ENCODE measurements around the gene C1R. TPM values are rescaled to one million over a fixed set of nuclear protein-coding genes. Genes with fewer than 3 reads are reported as not detected.

The C1R gene
- total and polyA plus RNA-seq, 11 donors: 42.6 to 343 (median 98.5) TPM

DNA sequence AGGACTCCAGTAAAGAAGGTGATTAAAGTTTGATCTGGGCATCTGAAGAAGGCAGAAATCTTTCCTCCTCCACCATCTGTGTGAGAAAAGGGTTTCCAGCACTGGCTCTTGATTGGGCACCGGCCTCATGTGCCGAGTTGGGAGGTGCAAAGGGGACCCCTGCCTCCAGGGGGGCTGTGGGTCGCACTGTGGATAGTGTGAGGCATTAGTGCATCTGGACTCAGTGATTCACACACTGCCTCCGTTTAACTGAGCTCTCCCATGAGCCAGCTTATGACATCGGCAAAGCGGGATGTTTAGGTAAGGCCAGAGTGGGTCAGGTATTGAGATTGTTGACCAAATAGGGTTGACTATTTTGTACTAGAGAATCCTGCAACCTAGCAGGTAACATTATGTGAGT is 22.9 kb downstream of the C1R start:
- intact Hi-C loops (cut with DNase I): no loop called here

GRCh38 chr12:7068994-7069346 is 23.3 kb downstream of the C1R start:
- ATAC-seq (peak in 3 of 4 donors; percentile 32 to 47 (median 45)), DNase-seq (no peak)
- 21 to 38% (median 33%) methylated on average over 2 of the region's 2 CpGs for WGBS, 4 donors
- intact Hi-C loops (cut with DNase I): no loop called here
- Histone ChIP-seq H3K36me3 (peaks cover 0 to 47% (median 3%) of the 10 kb centered on the region in 9 donors), H3K4me1 (peaks cover 0 to 24% (median 9%) of the 10 kb centered on the region in 12 donors), H3K27me3 (no peaks in the 10 kb centered on the region), H3K9me3 (no peaks in the 10 kb centered on the region), H3K27ac (peak overlapping the region in 10 of 12 donors; percentile 15 to 73 (median 46)), H3K4me3 (no peak overlapping the region)
- TF ChIP-seq CTCF (IDR thresholded peaks at IDR 0.05): no peak
- TF ChIP-seq POLR2A (IDR thresholded peaks at IDR 0.05): no peak

More for the DNA sequence above, 22.9 kb downstream of the C1R start:
- H3K4me3 ChIP-seq: no peak overlapping the region
- peak overlapping the region in 8 of 12 donors; percentile 22 to 73 (median 50) for H3K27ac ChIP-seq
- no peaks in the 10 kb centered on the region for H3K27me3 ChIP-seq
- H3K4me1 ChIP-seq: peaks cover 0 to 23% (median 9%) of the 10 kb centered on the region in 12 donors
- WGBS, 4 donors: 79 to 88% (median 86%) methylated on average over 4 to 6 of the region's 6 CpGs
- DNase-seq: no peak
- TF ChIP-seq CTCF (IDR thresholded peaks at IDR 0.05) (no peak), POLR2A (IDR thresholded peaks at IDR 0.05) (no peak)
- no peaks in the 10 kb centered on the region for H3K9me3 ChIP-seq
- ATAC-seq: no peak
- peaks cover 0 to 47% (median 3%) of the 10 kb centered on the region in 9 donors for H3K36me3 ChIP-seq

GRCh38 chr12:7068240-7068993 is 23.8 kb downstream of the C1R start:
- ATAC-seq (peak; percentile 90 to 94 (median 94)), DNase-seq (peak in 4 of 5 donors; percentile 51 to 73 (median 61))
- intact Hi-C loops (cut with DNase I): no loop called here
- TF ChIP-seq CTCF (IDR thresholded peaks at IDR 0.05) (no peak), POLR2A (IDR thresholded peaks at IDR 0.05) (no peak)
- H3K27ac ChIP-seq: peak overlapping the region in 11 of 12 donors; percentile 15 to 73 (median 41)
- H3K36me3 ChIP-seq: peaks cover 0 to 50% (median 3%) of the 10 kb centered on the region in 9 donors
- WGBS, 4 donors: 39 to 48% (median 45%) methylated on average over 11 of the region's 11 CpGs
- H3K4me1 ChIP-seq: peaks cover 0 to 26% (median 9%) of the 10 kb centered on the region in 12 donors
- H3K4me3 ChIP-seq: no peak overlapping the region
- H3K27me3 ChIP-seq: no peaks in the 10 kb centered on the region
- H3K9me3 ChIP-seq: no peaks in the 10 kb centered on the region

GRCh38 chr12:7067096-7067495 is 25.1 kb downstream of the C1R start:
- intact Hi-C loops (cut with DNase I): no loop called here
- Histone ChIP-seq H3K9me3 (no peaks in the 10 kb centered on the region), H3K4me3 (no peak overlapping the region), H3K36me3 (peaks cover 0 to 60% (median 6%) of the 10 kb centered on the region in 9 donors), H3K27ac (no peak overlapping the region), H3K27me3 (no peaks in the 10 kb centered on the region), H3K4me1 (peaks cover 0 to 30% (median 9%) of the 10 kb centered on the region in 12 donors)
- 86 to 89% (median 89%) methylated on average over 7 of the region's 7 CpGs for WGBS, 4 donors
- TF ChIP-seq POLR2A (IDR thresholded peaks at IDR 0.05) (no peak), CTCF (IDR thresholded peaks at IDR 0.05) (no peak)
- ATAC-seq: no peak
- no peak for DNase-seq

All from heart left ventricle (tissue), 16 donors.